ENCODE measurements around the gene SELENON. TPM values are rescaled to one million over a fixed set of nuclear protein-coding genes. Genes with fewer than 3 reads are reported as not detected.

Gene SELENON
- total RNA-seq, 1 experiment from 2014 or later = 40.6 TPM

DNA sequence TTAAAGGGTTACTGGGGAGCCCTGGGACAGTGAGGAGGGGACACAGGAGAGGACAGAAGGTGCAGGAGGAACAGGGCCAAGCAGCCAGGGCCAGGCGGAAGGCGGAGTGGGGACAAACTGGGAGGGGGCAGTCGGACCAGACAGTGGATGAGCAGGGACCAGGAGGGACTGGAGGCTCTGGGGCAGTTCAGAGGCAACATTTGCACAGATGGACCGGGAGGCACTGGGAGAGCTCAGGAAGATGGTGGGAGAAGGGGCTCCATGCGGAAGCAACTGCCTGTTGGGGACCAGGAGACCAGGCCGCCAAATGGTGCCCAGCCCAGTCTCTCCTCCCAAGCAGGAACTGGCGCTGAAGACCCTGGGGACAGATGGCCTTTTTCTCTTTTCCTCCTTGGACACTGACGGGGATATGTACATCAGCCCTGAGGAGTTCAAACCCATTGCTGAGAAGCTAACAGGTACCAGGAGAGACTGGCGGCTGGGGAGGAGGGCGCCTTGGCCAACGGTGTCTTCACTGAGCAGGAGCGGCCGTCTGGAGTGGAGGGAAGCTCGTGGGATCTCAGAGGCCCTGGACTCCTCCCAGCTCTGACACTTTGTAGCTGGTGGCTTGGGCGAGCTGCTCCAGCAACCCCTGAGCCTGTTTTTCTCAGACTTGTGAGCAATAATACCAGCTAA is 847 bp downstream of the SELENON start:
- Mint-ChIP-seq H3K9me3 (ENCODE audit: low read depth, unreplicated experiment) (no peaks in the 10 kb centered on the region), H3K27ac (ENCODE audit: unreplicated experiment) (no peak overlapping the region), H3K4me3 (ENCODE audit: low read depth, unreplicated experiment) (peak overlapping the region; percentile 77), H3K36me3 (ENCODE audit: insufficient read depth, unreplicated experiment) (peaks cover 7% of the 10 kb centered on the region), H3K27me3 (ENCODE audit: unreplicated experiment) (peaks cover 12% of the 10 kb centered on the region), H3K4me1 (ENCODE audit: low read depth, unreplicated experiment) (peaks cover 11% of the 10 kb centered on the region)
- no TSS peak for BruUV-seq (replicated peaks)
- no peak for TF ChIP-seq CTCF (IDR thresholded peaks at IDR 0.05; ENCODE audit: unreplicated experiment)
- no peak for DNase-seq
- intact Hi-C loops (cut with micrococcal nuclease; ENCODE audit: unreplicated experiment) = no loop called here
- CTCF ChIA-PET = interaction anchor here (0.5 kb wide), 1 partner anchor 182 kb away, joined by 4 read pairs; no protein-coding TSS in a partner anchor

GRCh38 chr1:25802915-25803314 is 2.9 kb downstream of the SELENON start:
- H3K36me3 Mint-ChIP-seq (ENCODE audit: insufficient read depth, unreplicated experiment) = peaks cover 10% of the 10 kb centered on the region
- CTCF ChIA-PET = no interaction called here
- H3K27ac Mint-ChIP-seq (ENCODE audit: unreplicated experiment) = no peak overlapping the region
- H3K27me3 Mint-ChIP-seq (ENCODE audit: unreplicated experiment) = no peaks in the 10 kb centered on the region
- intact Hi-C loops (cut with micrococcal nuclease; ENCODE audit: unreplicated experiment) = no loop called here
- no peaks in the 10 kb centered on the region for H3K9me3 Mint-ChIP-seq (ENCODE audit: low read depth, unreplicated experiment)
- TF ChIP-seq CTCF (IDR thresholded peaks at IDR 0.05; ENCODE audit: unreplicated experiment) = no peak
- no peaks in the 10 kb centered on the region for H3K4me1 Mint-ChIP-seq (ENCODE audit: low read depth, unreplicated experiment)
- no peak for DNase-seq
- H3K4me3 Mint-ChIP-seq (ENCODE audit: low read depth, unreplicated experiment) = no peak overlapping the region
- BruUV-seq (replicated peaks) = TSS peak; percentile 57

GRCh38 chr1:25803368-25803767 is 3.4 kb downstream of the SELENON start:
- CTCF ChIA-PET = no interaction called here
- H3K4me3 Mint-ChIP-seq (ENCODE audit: low read depth, unreplicated experiment) = no peak overlapping the region
- peaks cover 10% of the 10 kb centered on the region for H3K36me3 Mint-ChIP-seq (ENCODE audit: insufficient read depth, unreplicated experiment)
- no peak overlapping the region for H3K27ac Mint-ChIP-seq (ENCODE audit: unreplicated experiment)
- no peaks in the 10 kb centered on the region for H3K9me3 Mint-ChIP-seq (ENCODE audit: low read depth, unreplicated experiment)
- no peak for TF ChIP-seq CTCF (IDR thresholded peaks at IDR 0.05; ENCODE audit: unreplicated experiment)
- H3K4me1 Mint-ChIP-seq (ENCODE audit: low read depth, unreplicated experiment) = no peaks in the 10 kb centered on the region
- intact Hi-C loops (cut with micrococcal nuclease; ENCODE audit: unreplicated experiment) = no loop called here
- H3K27me3 Mint-ChIP-seq (ENCODE audit: unreplicated experiment) = no peaks in the 10 kb centered on the region
- no peak for DNase-seq
- BruUV-seq (replicated peaks) = no TSS peak

DNA sequence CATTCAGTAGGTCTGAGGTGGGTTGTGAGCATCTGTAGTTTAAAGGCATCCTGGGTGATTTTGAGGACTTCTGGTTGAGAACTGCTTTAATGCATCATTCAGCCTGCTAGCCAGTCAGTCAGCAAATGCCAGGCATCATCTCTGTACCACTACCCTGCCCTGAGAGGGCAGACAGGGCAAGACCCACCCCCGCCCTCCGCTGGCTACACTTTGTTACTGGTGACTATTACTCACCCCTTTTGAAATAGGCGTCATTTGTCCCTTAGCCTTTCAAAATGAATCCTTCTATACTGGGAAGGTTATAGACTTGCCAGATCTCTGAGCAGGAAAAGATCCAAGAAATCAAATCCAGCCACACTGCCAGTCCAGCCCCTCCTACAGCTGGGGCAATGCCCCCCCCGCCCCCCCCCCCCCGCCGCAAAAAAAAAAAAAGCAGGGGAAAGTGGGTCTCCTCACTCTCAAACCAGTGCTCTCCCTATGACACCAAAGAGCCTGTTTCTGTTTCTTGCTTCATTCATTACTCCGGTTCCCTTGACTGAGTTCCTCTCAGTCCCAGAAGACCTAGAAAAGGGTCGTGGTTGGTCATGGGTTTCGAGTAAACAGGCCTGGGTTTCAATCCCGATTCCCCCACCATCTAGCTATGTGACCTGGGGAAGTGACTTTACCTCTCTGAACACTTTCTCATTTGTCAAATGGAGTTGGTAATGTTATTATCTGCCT is 4.4 kb downstream of the SELENON start:
- H3K4me1 Mint-ChIP-seq (ENCODE audit: low read depth, unreplicated experiment) = no peaks in the 10 kb centered on the region
- CTCF ChIA-PET = no interaction called here
- H3K27me3 Mint-ChIP-seq (ENCODE audit: unreplicated experiment) = no peaks in the 10 kb centered on the region
- peaks cover 10% of the 10 kb centered on the region for H3K36me3 Mint-ChIP-seq (ENCODE audit: insufficient read depth, unreplicated experiment)
- no peak for TF ChIP-seq CTCF (IDR thresholded peaks at IDR 0.05; ENCODE audit: unreplicated experiment)
- no TSS peak for BruUV-seq (replicated peaks)
- no peak for DNase-seq
- H3K27ac Mint-ChIP-seq (ENCODE audit: unreplicated experiment) = no peak overlapping the region
- H3K4me3 Mint-ChIP-seq (ENCODE audit: low read depth, unreplicated experiment) = no peak overlapping the region
- intact Hi-C loops (cut with micrococcal nuclease; ENCODE audit: unreplicated experiment) = no loop called here
- H3K9me3 Mint-ChIP-seq (ENCODE audit: low read depth, unreplicated experiment) = no peaks in the 10 kb centered on the region

All from Calu3 (cell line).